OCI-LY7 (cell line): ENCODE results near the gene TMC4. TPM values are rescaled to one million over a fixed set of nuclear protein-coding genes. Genes with fewer than 3 reads are reported as not detected.

Experiments
- BruUV-seq: library from RNA; stranded (reverse); fragments of 400-500 nt; replicated peaks from 2 replicates; lab custom pipeline; 2021; lab: Mats Ljungman, UMichigan
- CTCF ChIA-PET: fragments of 300-600 bp; sonication (Branson Sonifier 250); formaldehyde crosslinking; loops from one replicate; lab custom pipeline; 2022; ENCODE audit warnings: antibody characterized with exemption; ENCODE audit not compliant: unreplicated experiment; lab: Charles Lee
- POLR2A ChIA-PET: fragments of 300-600 bp; sonication (Branson Sonifier 250); formaldehyde crosslinking; loops from one replicate; lab custom pipeline; 2022; ENCODE audit warnings: antibody characterized with exemption; lab: Charles Lee
- DNase-seq: peaks from one replicate; pipeline ENCODE4 v3.0.0-alpha.2; 2015; ENCODE audit warnings: low spot score
- H2AFZ ChIP-seq: fragments of 200-600 bp; sonication (generic), shearing (Covaris generic); 2 replicates; pipeline ENCODE4 v1.6.1; 2014; ENCODE audit warnings: mild to moderate bottlenecking, antibody characterized with exemption, low read length, moderate library complexity
- H3K27ac ChIP-seq: fragments of 200-600 bp; sonication (generic); 2 replicates; pipeline ENCODE4 v1.5.1; 2014; ENCODE audit warnings: mixed run types, low read depth, mild to moderate bottlenecking, moderate library complexity, low read length, inconsistent platforms; ENCODE audit not compliant: poor library complexity, severe bottlenecking
- H3K36me3 ChIP-seq: fragments of 200-600 bp; sonication (generic); 2 replicates; pipeline ENCODE4 v1.6.1; 2014; ENCODE audit warnings: mild to moderate bottlenecking, antibody characterized with exemption, low read length, moderate library complexity, mixed read lengths; ENCODE audit not compliant: insufficient read depth
- H3K4me1 ChIP-seq: fragments of 200-600 bp; sonication (generic); 2 replicates; pipeline ENCODE4 v1.5.1; 2014; ENCODE audit warnings: mild to moderate bottlenecking, low read length; ENCODE audit not compliant: insufficient read depth, poor library complexity, severe bottlenecking
- H3K4me2 ChIP-seq: fragments of 200-600 bp; sonication (generic); 2 replicates; pipeline ENCODE4 v1.6.1; 2014; ENCODE audit warnings: mild to moderate bottlenecking, low read length
- H3K4me3 ChIP-seq: fragments of 200-600 bp; sonication (generic); 2 replicates; pipeline ENCODE4 v1.5.1; 2014; ENCODE audit warnings: mild to moderate bottlenecking, low read depth, low read length; ENCODE audit not compliant: poor library complexity, severe bottlenecking
- H3K79me2 ChIP-seq: fragments of 200-600 bp; sonication (generic); 2 replicates; pipeline ENCODE4 v1.6.1; 2016; ENCODE audit warnings: low read depth, mild to moderate bottlenecking, low read length, moderate library complexity, mixed read lengths; ENCODE audit not compliant: insufficient read depth
- H3K9me2 ChIP-seq: fragments of 200-600 bp; sonication (generic); 2 replicates; pipeline ENCODE4 v1.6.1; 2016; ENCODE audit warnings: mild to moderate bottlenecking, low read length, mixed read lengths; ENCODE audit not compliant: insufficient read depth
- H3K9me3 ChIP-seq: fragments of 200-600 bp; sonication (generic); 2 replicates; pipeline ENCODE4 v1.6.1; 2014; ENCODE audit warnings: mild to moderate bottlenecking, mixed run types, low read length, mixed read lengths
- H4K20me1 ChIP-seq: fragments of 200-600 bp; sonication (generic); 2 replicates; pipeline ENCODE4 v1.6.1; 2014; ENCODE audit warnings: mild to moderate bottlenecking, antibody characterized with exemption, low read length, moderate library complexity, mixed read lengths; ENCODE audit not compliant: insufficient read depth
- EZH2phosphoT487 ChIP-seq: fragments of 200-600 bp; sonication (generic); IDR thresholded peaks from 2 replicates; pipeline ENCODE4 v1.6.1; 2018; ENCODE audit warnings: low read depth, borderline replicate concordance, mild to moderate bottlenecking, mixed run types, antibody characterized with exemption, low read length, moderate library complexity, mixed read lengths
- intact Hi-C: fragments of 100-400 bp; cut with micrococcal nuclease; formaldehyde crosslinking; loops from one replicate; pipeline ENCODE4 v1.10.0; 2022; ENCODE audit not compliant: unreplicated experiment
- total RNA-seq, 2 experiments: library from RNA; depleted of rRNA in 1 of 2; stranded (reverse); fragments of >200 nt in 1 of 2; shearing (Covaris generic) in 1 of 2; gene quantifications; 2 replicates each; pipeline ENCODE4 v1.2.3, GENCODE V29; 2014 to 2022
- TF ChIP-seq, protein P1 (sequence below): fragments of 200-600 bp; sonication (generic); conservative IDR thresholded peaks from 2 replicates; pipeline ENCODE4 v1.5.1; 2014; ENCODE audit warnings: mild to moderate bottlenecking, antibody characterized with exemption, low read length, moderate library complexity, mixed read lengths

The TMC4 gene
- total RNA-seq, 2 experiments from 2014 or later: not detected

GRCh38 chr19:54147676-54148075 lies 25.3 kb downstream of the TMC4 start:
- BruUV-seq: no TSS peak
- Histone ChIP-seq H3K9me2 (no peaks in the 10 kb centered on the region), H3K4me3 (no peak overlapping the region), H2AFZ (no peak overlapping the region), H3K4me2 (no peak overlapping the region), H4K20me1 (no peaks in the 10 kb centered on the region), H3K4me1 (no peaks in the 10 kb centered on the region), H3K27ac (no peak overlapping the region), H3K79me2 (no peaks in the 10 kb centered on the region), H3K36me3 (peaks cover 96% of the 10 kb centered on the region), H3K9me3 (no peaks in the 10 kb centered on the region)
- intact Hi-C loops: no loop called here
- DNase-seq: no peak
- no peak for TF ChIP-seq EZH2phosphoT487
- TF ChIP-seq, protein P1, sequence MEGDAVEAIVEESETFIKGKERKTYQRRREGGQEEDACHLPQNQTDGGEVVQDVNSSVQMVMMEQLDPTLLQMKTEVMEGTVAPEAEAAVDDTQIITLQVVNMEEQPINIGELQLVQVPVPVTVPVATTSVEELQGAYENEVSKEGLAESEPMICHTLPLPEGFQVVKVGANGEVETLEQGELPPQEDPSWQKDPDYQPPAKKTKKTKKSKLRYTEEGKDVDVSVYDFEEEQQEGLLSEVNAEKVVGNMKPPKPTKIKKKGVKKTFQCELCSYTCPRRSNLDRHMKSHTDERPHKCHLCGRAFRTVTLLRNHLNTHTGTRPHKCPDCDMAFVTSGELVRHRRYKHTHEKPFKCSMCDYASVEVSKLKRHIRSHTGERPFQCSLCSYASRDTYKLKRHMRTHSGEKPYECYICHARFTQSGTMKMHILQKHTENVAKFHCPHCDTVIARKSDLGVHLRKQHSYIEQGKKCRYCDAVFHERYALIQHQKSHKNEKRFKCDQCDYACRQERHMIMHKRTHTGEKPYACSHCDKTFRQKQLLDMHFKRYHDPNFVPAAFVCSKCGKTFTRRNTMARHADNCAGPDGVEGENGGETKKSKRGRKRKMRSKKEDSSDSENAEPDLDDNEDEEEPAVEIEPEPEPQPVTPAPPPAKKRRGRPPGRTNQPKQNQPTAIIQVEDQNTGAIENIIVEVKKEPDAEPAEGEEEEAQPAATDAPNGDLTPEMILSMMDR: no peak
- POLR2A ChIA-PET: no interaction called here
- CTCF ChIA-PET: no interaction called here

GRCh38 chr19:54145541-54146158 lies 27.3 kb downstream of the TMC4 start:
- ChIA-PET CTCF (no interaction called here), POLR2A (no interaction called here)
- H3K79me2 ChIP-seq: peaks cover 4% of the 10 kb centered on the region; the same call in 1 of the 2 replicates
- BruUV-seq: no TSS peak
- H3K27ac ChIP-seq: no peak overlapping the region
- no peak overlapping the region for H3K4me3 ChIP-seq
- H3K9me2 ChIP-seq: no peaks in the 10 kb centered on the region
- no peaks in the 10 kb centered on the region for H3K9me3 ChIP-seq
- H3K36me3 ChIP-seq: peaks cover 97% of the 10 kb centered on the region
- no peaks in the 10 kb centered on the region for H3K4me1 ChIP-seq
- no peak overlapping the region for H2AFZ ChIP-seq
- no peaks in the 10 kb centered on the region for H4K20me1 ChIP-seq
- H3K4me2 ChIP-seq: no peak overlapping the region
- no peak for DNase-seq
- intact Hi-C loops: no loop called here
- TF ChIP-seq EZH2phosphoT487: no peak
- TF ChIP-seq, protein P1: no peak

DNA sequence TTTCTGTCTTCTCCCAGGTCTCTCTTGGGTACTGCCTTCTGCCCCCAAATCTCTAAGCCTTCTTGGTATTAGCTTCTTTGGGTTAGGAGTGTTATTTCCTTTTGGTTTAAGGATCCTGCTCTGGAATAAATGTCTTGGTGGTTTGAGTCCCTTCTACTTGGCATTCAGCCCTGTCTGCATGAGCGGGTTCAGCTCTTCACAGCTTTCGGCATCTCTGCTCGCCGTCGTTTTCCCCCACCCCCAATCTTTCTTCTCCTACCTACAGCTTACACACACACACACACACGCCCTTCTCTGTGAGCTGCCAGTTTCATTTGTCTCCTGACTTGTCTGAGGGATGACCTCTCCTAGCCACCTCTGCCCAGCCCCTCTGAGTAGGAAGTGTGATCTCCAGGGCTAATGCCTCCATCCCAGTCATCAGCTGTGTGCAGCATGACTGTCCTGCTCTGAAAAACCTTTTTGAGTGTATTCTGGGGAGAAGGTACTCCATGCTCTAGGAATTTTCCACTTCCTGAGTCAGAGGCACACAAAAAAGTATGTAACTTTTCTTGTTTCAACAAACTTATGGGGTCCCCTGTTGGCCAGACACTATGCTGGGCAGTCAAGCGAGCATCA lies 30.7 kb downstream of the TMC4 start:
- ChIA-PET POLR2A (no interaction called here), CTCF (no interaction called here)
- BruUV-seq: no TSS peak
- no peaks in the 10 kb centered on the region for H3K9me3 ChIP-seq
- H3K36me3 ChIP-seq: peaks cover 82% of the 10 kb centered on the region
- H3K79me2 ChIP-seq: peaks cover 34% of the 10 kb centered on the region
- intact Hi-C loops: no loop called here
- TF ChIP-seq, protein P1: no peak
- TF ChIP-seq EZH2phosphoT487: no peak
- H3K4me2 ChIP-seq: no peak overlapping the region
- no peak overlapping the region for H3K4me3 ChIP-seq
- DNase-seq: no peak
- no peak overlapping the region for H3K27ac ChIP-seq
- peaks cover 14% of the 10 kb centered on the region for H3K4me1 ChIP-seq
- no peaks in the 10 kb centered on the region; the same call in 1 of the 2 replicates for H4K20me1 ChIP-seq
- no peaks in the 10 kb centered on the region for H3K9me2 ChIP-seq
- H2AFZ ChIP-seq: no peak overlapping the region
